Neural cell (in vitro differentiated cells): Measurements from ENCODE around the gene BCAS2. TPM values are rescaled to one million over a fixed set of nuclear protein-coding genes. Genes with fewer than 3 reads are reported as not detected.

ENCODE experiments used
- H2AFZ ChIP-seq: fragments of 200-600, 300-800 bp; sonication (generic), shearing (Covaris generic); 2 replicates; pipeline ENCODE4 v1.6.0; 2014; ENCODE audit warnings: low read depth, mild to moderate bottlenecking, antibody characterized with exemption, low read length, moderate library complexity
- H3F3A ChIP-seq: fragments of 200-600 bp; shearing (Covaris generic); 2 replicates; pipeline ENCODE4 v1.6.1; 2016; ENCODE audit warnings: mild to moderate bottlenecking, moderate library complexity, mixed read lengths, antibody characterized with exemption, low read length; ENCODE audit not compliant: insufficient read depth, poor library complexity, severe bottlenecking
- H3K27ac ChIP-seq: fragments of 200-600, 300-800 bp; sonication (generic), shearing (Covaris generic); 2 replicates; pipeline ENCODE4 v1.5.1; 2014; ENCODE audit warnings: mild to moderate bottlenecking, low read length, moderate library complexity
- H3K27me3 ChIP-seq: fragments of 300-800, 200-600 bp; sonication (generic), shearing (Covaris generic); 2 replicates; pipeline ENCODE4 v1.6.0; 2014; ENCODE audit warnings: mild to moderate bottlenecking, low read depth, low read length, moderate library complexity; ENCODE audit not compliant: insufficient read depth
- H3K36me3 ChIP-seq: fragments of 300-800, 200-600 bp; sonication (generic), shearing (Covaris generic); 2 replicates; pipeline ENCODE4 v1.5.1; 2014; ENCODE audit warnings: mild to moderate bottlenecking, antibody characterized with exemption, low read length, moderate library complexity; ENCODE audit not compliant: insufficient read depth
- H3K4me2 ChIP-seq: fragments of 300-800, 200-600 bp; sonication (generic), shearing (Covaris generic); 2 replicates; pipeline ENCODE4 v1.6.0; 2014; ENCODE audit warnings: mild to moderate bottlenecking, low read length
- H3K4me3 ChIP-seq: fragments of 300-800, 200-600 bp; sonication (generic), shearing (Covaris generic); 2 replicates; pipeline ENCODE4 v1.5.1; 2014; ENCODE audit warnings: mild to moderate bottlenecking, low read length, moderate library complexity
- H3K79me2 ChIP-seq: fragments of 200-600 bp; shearing (Covaris generic); replicated peaks from 2 replicates; pipeline ENCODE4 v1.6.0; 2014; ENCODE audit warnings: mild to moderate bottlenecking, low read length, moderate library complexity; ENCODE audit not compliant: insufficient read depth
- H3K9ac ChIP-seq: fragments of 300-800, 200-600 bp; sonication (generic), shearing (Covaris generic); 2 replicates; pipeline ENCODE4 v1.6.1; 2016; ENCODE audit warnings: mild to moderate bottlenecking, low read length, mixed read lengths
- H3K9me2 ChIP-seq: fragments of 200-600 bp; shearing (Covaris generic); 2 replicates; pipeline ENCODE4 v1.6.1; 2016; ENCODE audit warnings: mild to moderate bottlenecking, low read length, mixed read lengths; ENCODE audit not compliant: insufficient read depth
- H3K9me3 ChIP-seq: fragments of 200-600, 300-800 bp; sonication (generic), shearing (Covaris generic); 2 replicates; pipeline ENCODE4 v1.6.1; 2016; ENCODE audit warnings: mild to moderate bottlenecking, mixed run types, low read length, moderate library complexity, mixed read lengths
- H4K20me1 ChIP-seq: fragments of 200-600 bp; shearing (Covaris generic); 2 replicates; pipeline ENCODE4 v1.6.1; 2016; ENCODE audit warnings: mild to moderate bottlenecking, mixed run types; ENCODE audit not compliant: insufficient read depth
- EP300 ChIP-seq: fragments of 450-650 bp; conservative IDR thresholded peaks from 2 replicates; pipeline ENCODE4 v1.6.1; 2014; ENCODE audit warnings: antibody characterized with exemption, mild to moderate bottlenecking, moderate library complexity; ENCODE audit not compliant: poor library complexity, severe bottlenecking
- EZH2 ChIP-seq: fragments of 200-600, 300-800 bp; shearing (Covaris generic), sonication (generic); IDR thresholded peaks from 2 replicates; pipeline ENCODE4 v1.6.1; 2014; ENCODE audit warnings: antibody characterized with exemption, low read length, borderline replicate concordance, mild to moderate bottlenecking; ENCODE audit not compliant: insufficient read depth, poor library complexity, severe bottlenecking
- MXI1 ChIP-seq: fragments of 450-650 bp; conservative IDR thresholded peaks from 2 replicates; pipeline ENCODE4 v1.6.1; 2014; ENCODE audit warnings: antibody characterized with exemption, mild to moderate bottlenecking; ENCODE audit not compliant: poor library complexity, severe bottlenecking
- POLR2AphosphoS5 ChIP-seq: IDR thresholded peaks from 2 replicates; pipeline ENCODE4 v1.6.1; 2012
- RAD21 ChIP-seq: fragments of 450-650 bp; conservative IDR thresholded peaks from 2 replicates; pipeline ENCODE4 v1.6.1; 2014; ENCODE audit warnings: antibody characterized with exemption, mild to moderate bottlenecking, moderate library complexity
- SMC3 ChIP-seq: fragments of 450-650 bp; conservative IDR thresholded peaks from 2 replicates; pipeline ENCODE4 v1.6.1; 2014; ENCODE audit warnings: antibody characterized with exemption, mild to moderate bottlenecking, moderate library complexity; ENCODE audit not compliant: poor library complexity
- TAF1 ChIP-seq: IDR thresholded peaks from 2 replicates; pipeline ENCODE4 v1.6.1; 2012; ENCODE audit warnings: low read depth
- polyA plus RNA-seq: library from polyadenylated mRNA; depleted of rRNA; stranded (reverse); fragments of >200 nt; gene quantifications from 2 replicates; pipeline ENCODE4 v1.2.3, GENCODE V29; 2014
- TF ChIP-seq, protein P1 (sequence below): fragments of 450-650 bp; IDR thresholded peaks from 2 replicates; pipeline ENCODE4 v1.5.1; 2014; ENCODE audit warnings: antibody characterized with exemption, mild to moderate bottlenecking, moderate library complexity; ENCODE audit not compliant: poor library complexity, severe bottlenecking
- TF ChIP-seq, protein P2 (sequence below): IDR thresholded peaks from 2 replicates; pipeline ENCODE4 v1.6.1; 2012; ENCODE audit warnings: borderline replicate concordance

The BCAS2 gene
- polyA plus RNA-seq, 1 donor from 2014 or later: 149 TPM

DNA sequence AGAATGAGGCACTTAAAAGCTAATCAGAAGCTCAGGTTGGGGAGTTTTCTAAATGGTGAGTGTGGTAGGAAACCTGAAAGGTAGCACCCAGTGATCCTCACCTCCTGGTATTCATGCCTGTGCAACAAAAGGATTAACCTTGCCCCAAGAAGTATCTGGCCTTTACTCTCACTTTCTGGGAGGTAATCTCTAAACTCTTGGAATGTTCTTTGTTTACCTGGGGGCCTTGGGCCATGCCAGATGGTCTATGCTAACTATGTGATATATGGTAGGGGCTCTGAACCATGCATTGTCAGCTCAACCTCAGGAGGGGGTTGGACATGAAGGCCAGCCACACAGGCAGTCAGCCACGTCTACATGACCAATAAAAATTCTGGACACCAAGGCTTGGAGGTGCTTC is 46.0 kb downstream of the BCAS2 start:
- Histone ChIP-seq H3K9me2 (no peaks in the 10 kb centered on the region), H3K4me2 (no peak overlapping the region), H3K36me3 (no peaks in the 10 kb centered on the region), H3K9ac (no peak overlapping the region), H4K20me1 (no peaks in the 10 kb centered on the region), H3K27me3 (no peaks in the 10 kb centered on the region), H3K9me3 (no peaks in the 10 kb centered on the region), H3K4me3 (no peak overlapping the region), H3K79me2 (no peaks in the 10 kb centered on the region), H2AFZ (no peak overlapping the region), H3K27ac (no peak overlapping the region), H3F3A (no peaks in the 10 kb centered on the region)
- TF ChIP-seq SMC3 (no peak), EZH2 (no peak), RAD21 (no peak), TAF1 (no peak), EP300 (no peak), MXI1 (no peak)
- TF ChIP-seq, protein P1, sequence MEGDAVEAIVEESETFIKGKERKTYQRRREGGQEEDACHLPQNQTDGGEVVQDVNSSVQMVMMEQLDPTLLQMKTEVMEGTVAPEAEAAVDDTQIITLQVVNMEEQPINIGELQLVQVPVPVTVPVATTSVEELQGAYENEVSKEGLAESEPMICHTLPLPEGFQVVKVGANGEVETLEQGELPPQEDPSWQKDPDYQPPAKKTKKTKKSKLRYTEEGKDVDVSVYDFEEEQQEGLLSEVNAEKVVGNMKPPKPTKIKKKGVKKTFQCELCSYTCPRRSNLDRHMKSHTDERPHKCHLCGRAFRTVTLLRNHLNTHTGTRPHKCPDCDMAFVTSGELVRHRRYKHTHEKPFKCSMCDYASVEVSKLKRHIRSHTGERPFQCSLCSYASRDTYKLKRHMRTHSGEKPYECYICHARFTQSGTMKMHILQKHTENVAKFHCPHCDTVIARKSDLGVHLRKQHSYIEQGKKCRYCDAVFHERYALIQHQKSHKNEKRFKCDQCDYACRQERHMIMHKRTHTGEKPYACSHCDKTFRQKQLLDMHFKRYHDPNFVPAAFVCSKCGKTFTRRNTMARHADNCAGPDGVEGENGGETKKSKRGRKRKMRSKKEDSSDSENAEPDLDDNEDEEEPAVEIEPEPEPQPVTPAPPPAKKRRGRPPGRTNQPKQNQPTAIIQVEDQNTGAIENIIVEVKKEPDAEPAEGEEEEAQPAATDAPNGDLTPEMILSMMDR: no peak

DNA sequence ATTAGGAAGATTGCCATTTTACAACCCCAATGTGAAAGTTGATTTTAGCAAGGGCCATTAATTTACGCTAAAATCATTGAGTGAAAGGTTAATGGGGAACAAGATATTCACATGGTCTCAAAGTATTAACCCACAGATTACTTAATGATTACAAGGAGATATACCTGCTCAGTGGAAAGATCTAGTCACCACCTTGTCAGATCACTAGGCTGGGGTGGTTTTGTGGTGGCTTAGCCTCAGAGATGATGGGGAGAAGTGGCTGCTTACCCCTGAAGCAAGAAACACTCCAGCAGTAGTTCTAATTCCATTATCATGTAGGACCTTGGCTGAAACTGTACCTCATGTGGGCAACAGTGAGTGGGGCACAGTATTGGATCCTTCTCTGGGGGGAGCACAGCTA is 50.3 kb downstream of the BCAS2 start:
- Histone ChIP-seq H4K20me1 (no peaks in the 10 kb centered on the region), H3F3A (no peaks in the 10 kb centered on the region), H3K79me2 (no peaks in the 10 kb centered on the region), H3K27ac (no peak overlapping the region), H3K9ac (no peak overlapping the region), H3K4me3 (no peak overlapping the region), H3K9me3 (no peaks in the 10 kb centered on the region), H3K36me3 (no peaks in the 10 kb centered on the region), H2AFZ (no peak overlapping the region), H3K27me3 (no peaks in the 10 kb centered on the region), H3K4me2 (no peak overlapping the region), H3K9me2 (no peaks in the 10 kb centered on the region)
- no peak for TF ChIP-seq SMC3
- TF ChIP-seq, protein P1: no peak
- TF ChIP-seq TAF1: no peak
- no peak for TF ChIP-seq POLR2AphosphoS5
- no peak for TF ChIP-seq MXI1
- TF ChIP-seq, protein P2, sequence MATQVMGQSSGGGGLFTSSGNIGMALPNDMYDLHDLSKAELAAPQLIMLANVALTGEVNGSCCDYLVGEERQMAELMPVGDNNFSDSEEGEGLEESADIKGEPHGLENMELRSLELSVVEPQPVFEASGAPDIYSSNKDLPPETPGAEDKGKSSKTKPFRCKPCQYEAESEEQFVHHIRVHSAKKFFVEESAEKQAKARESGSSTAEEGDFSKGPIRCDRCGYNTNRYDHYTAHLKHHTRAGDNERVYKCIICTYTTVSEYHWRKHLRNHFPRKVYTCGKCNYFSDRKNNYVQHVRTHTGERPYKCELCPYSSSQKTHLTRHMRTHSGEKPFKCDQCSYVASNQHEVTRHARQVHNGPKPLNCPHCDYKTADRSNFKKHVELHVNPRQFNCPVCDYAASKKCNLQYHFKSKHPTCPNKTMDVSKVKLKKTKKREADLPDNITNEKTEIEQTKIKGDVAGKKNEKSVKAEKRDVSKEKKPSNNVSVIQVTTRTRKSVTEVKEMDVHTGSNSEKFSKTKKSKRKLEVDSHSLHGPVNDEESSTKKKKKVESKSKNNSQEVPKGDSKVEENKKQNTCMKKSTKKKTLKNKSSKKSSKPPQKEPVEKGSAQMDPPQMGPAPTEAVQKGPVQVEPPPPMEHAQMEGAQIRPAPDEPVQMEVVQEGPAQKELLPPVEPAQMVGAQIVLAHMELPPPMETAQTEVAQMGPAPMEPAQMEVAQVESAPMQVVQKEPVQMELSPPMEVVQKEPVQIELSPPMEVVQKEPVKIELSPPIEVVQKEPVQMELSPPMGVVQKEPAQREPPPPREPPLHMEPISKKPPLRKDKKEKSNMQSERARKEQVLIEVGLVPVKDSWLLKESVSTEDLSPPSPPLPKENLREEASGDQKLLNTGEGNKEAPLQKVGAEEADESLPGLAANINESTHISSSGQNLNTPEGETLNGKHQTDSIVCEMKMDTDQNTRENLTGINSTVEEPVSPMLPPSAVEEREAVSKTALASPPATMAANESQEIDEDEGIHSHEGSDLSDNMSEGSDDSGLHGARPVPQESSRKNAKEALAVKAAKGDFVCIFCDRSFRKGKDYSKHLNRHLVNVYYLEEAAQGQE: no peak
- TF ChIP-seq RAD21: no peak
- TF ChIP-seq EP300: no peak
- no peak for TF ChIP-seq EZH2
